NT2/D1 (cell line): ENCODE measurements around the gene MGAM2.

Experiments
- SUZ12 ChIP-seq: IDR thresholded peaks from 2 replicates; pipeline ENCODE4 v1.6.1; 2011; ENCODE audit not compliant: insufficient read length, insufficient read depth; ENCODE audit errors: extremely low read depth
- YY1 ChIP-seq: IDR thresholded peaks from 2 replicates; pipeline ENCODE4 v1.6.1; 2011; ENCODE audit not compliant: insufficient read length, insufficient read depth
- ZNF274 ChIP-seq: IDR thresholded peaks from 2 replicates; pipeline ENCODE4 v1.6.1; 2011; ENCODE audit warnings: mild to moderate bottlenecking, low read depth, low read length

DNA sequence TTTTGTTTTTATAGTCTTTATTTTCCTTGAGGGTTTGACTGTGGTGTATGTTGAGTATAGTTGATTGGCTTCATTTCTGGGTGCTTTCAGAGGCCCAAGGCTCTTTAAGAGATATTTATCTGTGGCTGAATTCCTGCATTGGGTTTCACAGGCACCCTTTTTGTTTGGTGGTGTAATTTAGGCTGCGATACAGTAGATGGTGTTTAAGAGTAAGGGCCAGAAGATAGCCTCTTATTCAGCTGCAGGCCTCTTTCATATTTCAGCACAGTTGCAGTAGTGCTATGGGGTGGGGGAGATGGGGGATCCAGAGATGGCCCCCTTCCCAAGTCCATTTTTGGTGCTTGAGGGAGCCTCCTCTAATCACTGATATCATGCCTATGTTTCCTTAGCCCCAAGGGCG is 69.7 kb downstream of the MGAM2 start:
- TF ChIP-seq ZNF274 (no peak), YY1 (no peak), SUZ12 (no peak)
